Prostate gland (tissue), 2 donors: ENCODE measurements around the gene VSIG10. TPM values are rescaled to one million over a fixed set of nuclear protein-coding genes. Genes with fewer than 3 reads are reported as not detected.

ENCODE experiments used
- DNase-seq: peaks from one replicate; pipeline ENCODE4 v3.0.0-alpha.2; 2019; ENCODE audit warnings: low spot score
- H3K27ac ChIP-seq, 2 donors: fragments of 200-600 bp; sonication (generic); 2 replicates each; pipeline ENCODE4 v1.5.1; 2017 to 2019
- H3K27me3 ChIP-seq: fragments of 200-600 bp; sonication (generic); replicated peaks from 2 replicates; pipeline ENCODE4 v1.5.1; 2019; ENCODE audit not compliant: insufficient read depth
- H3K36me3 ChIP-seq, 2 donors: fragments of 200-600 bp; sonication (generic); 1 replicate in 1 of 2; 2 replicates in 1 of 2; pipeline versions ENCODE4 v1.5.1 to v1.8.1; 2017 to 2019
- H3K4me1 ChIP-seq: fragments of 200-600 bp; sonication (generic); replicated peaks from 2 replicates; pipeline ENCODE4 v1.5.1; 2019
- H3K4me3 ChIP-seq, 2 donors: fragments of 200-600 bp; sonication (generic); 2 replicates each; pipeline ENCODE4 v1.5.1; 2017 to 2019
- H3K9me3 ChIP-seq: fragments of 200-600 bp; sonication (generic); 2 replicates; pipeline ENCODE4 v1.5.1; 2017
- POLR2A ChIP-seq: fragments of 450-650 bp; IDR thresholded peaks from one replicate; pipeline ENCODE4 v1.6.1; 2016; ENCODE audit warnings: antibody characterized with exemption, mild to moderate bottlenecking
- POLR2AphosphoS5 ChIP-seq: sonication (generic); formaldehyde crosslinking; IDR thresholded peaks from one replicate; pipeline ENCODE4 v1.6.1; 2017; ENCODE audit warnings: antibody characterized with exemption
- WGBS: methylation state at CpG from one replicate; pipeline ENCODE4 v1.1.5; 2018; 5-methylcytosine and 5-hydroxymethylcytosine counted together
- intact Hi-C: fragments of 100-400 bp; cut with DNase I; formaldehyde crosslinking; loops from one replicate; pipeline ENCODE4 v1.14.2; 2022
- total RNA-seq, 2 donors: library from RNA; depleted of rRNA; stranded (reverse); fragments of >200 nt; gene quantifications; one replicate each; pipeline ENCODE4 v1.1.0, GENCODE V29; 2016
- TF ChIP-seq, protein P1 (sequence below), 4 experiments: fragments of 200-600 bp in 2 of 4; fragments of 450-650 bp in 2 of 4; sonication (generic) in 2 of 4; IDR thresholded peaks; 1 replicate in 3 of 4; 2 replicates in 1 of 4; pipeline ENCODE4 v1.5.1; 2016 to 2019; ENCODE audit warnings: antibody characterized with exemption in 4 of 4, mild to moderate bottlenecking in 2 of 4, moderate library complexity in 2 of 4

The VSIG10 gene
- total RNA-seq, 2 donors from 2014 or later = 39.8 to 49.5 TPM

DNA sequence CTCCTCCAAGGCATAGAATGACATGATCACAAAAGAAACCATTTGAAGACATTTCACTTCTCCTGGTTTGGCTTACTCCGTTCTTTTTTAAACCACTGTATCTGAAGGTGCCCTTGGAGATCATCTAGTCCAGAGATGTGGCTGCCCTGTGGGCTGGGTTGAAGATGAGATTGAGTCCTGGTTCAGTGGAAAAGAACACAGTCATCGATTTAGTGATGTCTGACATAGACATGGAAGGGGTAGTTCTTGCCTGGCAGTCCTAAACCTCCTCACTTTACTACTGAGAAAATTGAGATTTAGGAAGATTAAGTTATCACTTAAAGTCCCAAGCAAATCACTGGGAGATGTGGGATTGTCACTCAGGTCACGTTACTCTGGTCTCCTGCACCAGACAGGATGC, 2.8 kb downstream of the VSIG10 start:
- no peak overlapping the region for H3K27ac ChIP-seq
- no peaks in the 10 kb centered on the region for H3K36me3 ChIP-seq
- no peaks in the 10 kb centered on the region for H3K27me3 ChIP-seq
- intact Hi-C loops = loop anchor here (5.0 kb wide), 1 partner anchor 39 kb away; the partner anchor contains the start of gene WSB2
- H3K4me1 ChIP-seq = no peaks in the 10 kb centered on the region
- no peak overlapping the region for H3K4me3 ChIP-seq
- no peaks in the 10 kb centered on the region for H3K9me3 ChIP-seq
- TF ChIP-seq POLR2A (no peak), POLR2AphosphoS5 (no peak)
- TF ChIP-seq, protein P1, sequence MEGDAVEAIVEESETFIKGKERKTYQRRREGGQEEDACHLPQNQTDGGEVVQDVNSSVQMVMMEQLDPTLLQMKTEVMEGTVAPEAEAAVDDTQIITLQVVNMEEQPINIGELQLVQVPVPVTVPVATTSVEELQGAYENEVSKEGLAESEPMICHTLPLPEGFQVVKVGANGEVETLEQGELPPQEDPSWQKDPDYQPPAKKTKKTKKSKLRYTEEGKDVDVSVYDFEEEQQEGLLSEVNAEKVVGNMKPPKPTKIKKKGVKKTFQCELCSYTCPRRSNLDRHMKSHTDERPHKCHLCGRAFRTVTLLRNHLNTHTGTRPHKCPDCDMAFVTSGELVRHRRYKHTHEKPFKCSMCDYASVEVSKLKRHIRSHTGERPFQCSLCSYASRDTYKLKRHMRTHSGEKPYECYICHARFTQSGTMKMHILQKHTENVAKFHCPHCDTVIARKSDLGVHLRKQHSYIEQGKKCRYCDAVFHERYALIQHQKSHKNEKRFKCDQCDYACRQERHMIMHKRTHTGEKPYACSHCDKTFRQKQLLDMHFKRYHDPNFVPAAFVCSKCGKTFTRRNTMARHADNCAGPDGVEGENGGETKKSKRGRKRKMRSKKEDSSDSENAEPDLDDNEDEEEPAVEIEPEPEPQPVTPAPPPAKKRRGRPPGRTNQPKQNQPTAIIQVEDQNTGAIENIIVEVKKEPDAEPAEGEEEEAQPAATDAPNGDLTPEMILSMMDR (IDR thresholded peaks at IDR 0.05) = no peak
- no peak for DNase-seq
- WGBS = 79% methylated on average over 3 of the region's 3 CpGs

DNA sequence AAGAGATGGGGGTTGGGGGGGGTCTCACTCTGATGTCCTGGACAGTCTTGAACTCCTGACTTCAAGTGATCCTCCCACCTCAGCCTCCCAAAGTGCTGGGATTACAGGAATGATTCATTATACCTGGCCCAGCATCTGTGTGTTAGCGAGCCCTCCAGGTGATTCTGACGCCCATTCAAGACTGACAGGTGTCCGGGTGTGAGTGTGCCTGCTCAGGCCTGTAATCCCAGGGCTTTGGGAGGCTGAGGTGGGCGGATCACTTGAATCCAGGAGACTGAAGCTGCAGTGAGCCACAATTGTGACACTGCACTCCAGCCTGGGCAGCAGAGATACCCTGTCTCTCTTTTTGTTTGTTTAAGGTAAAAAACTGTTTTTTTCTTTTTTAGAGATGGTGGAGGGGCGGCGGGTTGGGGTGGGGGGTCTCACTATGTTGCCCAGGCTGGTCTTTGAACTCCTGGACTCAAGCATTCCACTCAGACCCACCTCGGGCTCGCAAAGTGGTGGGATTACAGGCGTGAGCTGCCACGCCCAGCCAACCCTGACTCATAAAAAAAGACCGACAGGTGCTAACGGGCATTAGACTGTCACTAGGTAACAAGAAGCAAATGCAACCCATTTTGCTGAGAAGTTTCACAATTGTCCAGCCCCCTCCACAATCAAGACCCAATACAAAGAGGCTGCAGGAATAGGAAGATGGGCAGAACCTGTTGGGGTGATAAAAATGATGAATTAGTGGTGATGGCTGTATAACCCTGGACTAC, 4.7 kb downstream of the VSIG10 start:
- Histone ChIP-seq H3K27ac (no peak overlapping the region), H3K9me3 (no peaks in the 10 kb centered on the region), H3K27me3 (no peaks in the 10 kb centered on the region), H3K4me1 (no peaks in the 10 kb centered on the region), H3K36me3 (no peaks in the 10 kb centered on the region), H3K4me3 (no peak overlapping the region)
- intact Hi-C loops = no loop called here
- TF ChIP-seq POLR2AphosphoS5 (no peak), POLR2A (no peak)
- TF ChIP-seq, protein P1 (IDR thresholded peaks at IDR 0.05) = no peak
- DNase-seq = no peak
- 74% methylated on average over 12 of the region's 12 CpGs for WGBS

DNA sequence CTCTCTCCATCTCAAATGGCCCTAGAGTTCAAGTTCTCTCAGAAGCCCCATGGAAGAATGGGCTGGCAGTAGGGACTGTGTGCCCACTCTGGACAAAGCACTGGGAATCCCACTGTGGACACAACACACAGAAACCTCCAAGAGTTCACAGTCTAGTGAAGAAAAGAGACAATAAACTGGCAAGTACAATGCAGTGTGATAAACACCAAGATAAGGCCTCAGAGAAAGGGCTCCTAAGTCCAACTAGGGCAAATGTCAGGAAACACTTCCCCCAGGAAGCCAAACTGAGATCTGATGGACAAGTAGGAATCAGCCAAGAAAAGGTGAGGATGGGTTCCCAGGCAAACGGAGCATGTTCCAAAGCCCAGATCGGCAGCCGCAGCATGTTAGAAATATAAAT, 5.4 kb downstream of the VSIG10 start:
- Histone ChIP-seq H3K27me3 (no peaks in the 10 kb centered on the region), H3K9me3 (no peaks in the 10 kb centered on the region), H3K27ac (no peak overlapping the region), H3K4me1 (no peaks in the 10 kb centered on the region), H3K36me3 (no peaks in the 10 kb centered on the region), H3K4me3 (no peak overlapping the region)
- no peak for DNase-seq
- WGBS = 79% methylated on average over 3 of the region's 3 CpGs
- intact Hi-C loops = no loop called here
- TF ChIP-seq, protein P1 (IDR thresholded peaks at IDR 0.05) = no peak
- no peak for TF ChIP-seq POLR2AphosphoS5

DNA sequence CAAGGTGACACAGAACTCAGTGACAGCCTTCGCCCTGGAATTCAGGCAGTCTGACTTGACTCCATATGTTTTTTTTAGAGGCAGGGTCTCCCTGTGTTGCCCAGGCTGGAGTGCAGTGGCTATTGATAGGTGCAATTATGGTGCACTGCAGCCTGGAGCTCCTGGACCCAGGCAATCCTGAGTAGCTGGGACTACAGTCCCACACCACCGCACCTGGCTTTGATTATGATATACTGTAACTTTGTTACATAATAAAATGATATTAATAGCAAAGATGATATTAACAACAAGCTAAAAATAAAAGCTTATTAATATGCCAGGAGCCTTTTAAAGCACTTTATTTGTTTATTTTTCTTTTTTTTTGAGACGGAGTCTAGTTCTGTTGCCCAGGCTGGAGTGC, 9.8 kb downstream of the VSIG10 start:
- H3K4me3 ChIP-seq = no peak overlapping the region
- intact Hi-C loops = no loop called here
- TF ChIP-seq POLR2A = no peak
- TF ChIP-seq POLR2AphosphoS5 = no peak
- TF ChIP-seq, protein P1 (IDR thresholded peaks at IDR 0.05) = no peak
- no peaks in the 10 kb centered on the region for H3K9me3 ChIP-seq
- no peaks in the 10 kb centered on the region for H3K4me1 ChIP-seq
- H3K36me3 ChIP-seq = no peaks in the 10 kb centered on the region
- no peaks in the 10 kb centered on the region for H3K27me3 ChIP-seq
- no peak overlapping the region for H3K27ac ChIP-seq
- DNase-seq = no peak
- WGBS = 69% methylated on average over 3 of the region's 3 CpGs

DNA sequence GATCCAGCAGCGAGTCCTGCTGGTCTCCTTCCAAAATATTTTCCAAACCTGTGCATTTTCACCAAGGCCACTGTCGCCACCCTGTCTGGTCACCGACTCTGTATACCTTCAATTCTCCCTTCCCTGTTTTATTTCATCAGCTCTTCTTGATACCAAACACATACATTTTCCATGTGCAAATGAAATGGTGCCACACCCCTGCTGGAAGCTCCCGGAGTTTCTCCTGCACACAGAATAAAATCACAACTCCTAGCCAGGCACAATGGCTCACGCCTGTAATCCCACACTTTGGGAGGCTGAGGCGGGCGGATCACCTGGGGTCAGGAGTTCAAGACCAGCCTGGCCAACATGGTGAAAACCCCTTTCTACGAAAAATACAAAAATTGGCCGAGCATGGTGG, 14.0 kb downstream of the VSIG10 start:
- intact Hi-C loops = no loop called here
- no peaks in the 10 kb centered on the region for H3K4me1 ChIP-seq
- H3K27ac ChIP-seq = no peak overlapping the region
- DNase-seq = no peak
- no peaks in the 10 kb centered on the region for H3K9me3 ChIP-seq
- H3K36me3 ChIP-seq = no peaks in the 10 kb centered on the region
- no peaks in the 10 kb centered on the region for H3K27me3 ChIP-seq
- WGBS = 91% methylated on average over 9 of the region's 9 CpGs
- no peak overlapping the region for H3K4me3 ChIP-seq
- no peak for TF ChIP-seq POLR2A
